Effector memory CD4-positive, alpha-beta T cell (primary cell): Measurements from ENCODE around the gene CPNE4.

Source experiments
- DNase-seq, 3 donors: peaks; one replicate each; pipeline ENCODE4 v3.0.0-alpha.2; 2020
- H3K27ac ChIP-seq: 2 replicates; pipeline ENCODE4 v1.7.0; 2013; ENCODE audit warnings: mild to moderate bottlenecking, low read length, moderate library complexity; ENCODE audit not compliant: insufficient read depth, poor library complexity, severe bottlenecking
- H3K27me3 ChIP-seq: replicated peaks from 2 replicates; pipeline ENCODE4 v1.7.0; 2013; ENCODE audit warnings: mild to moderate bottlenecking, low read length; ENCODE audit not compliant: insufficient read depth, control insufficient read depth, poor library complexity, severe bottlenecking
- H3K36me3 ChIP-seq: 2 replicates; pipeline ENCODE4 v1.7.0; 2013; ENCODE audit warnings: mild to moderate bottlenecking, low read length, moderate library complexity; ENCODE audit not compliant: control insufficient read depth, insufficient read depth
- H3K4me1 ChIP-seq: 2 replicates; pipeline ENCODE4 v1.7.0; 2013; ENCODE audit warnings: low read length, mild to moderate bottlenecking; ENCODE audit not compliant: control insufficient read depth, insufficient read depth, poor library complexity, severe bottlenecking
- H3K4me3 ChIP-seq: 2 replicates; pipeline ENCODE4 v1.7.0; 2013; ENCODE audit warnings: low read length, low read depth, mild to moderate bottlenecking; ENCODE audit not compliant: insufficient read depth, poor library complexity, severe bottlenecking
- H3K9me3 ChIP-seq: 2 replicates; pipeline ENCODE4 v1.7.0; 2013; ENCODE audit warnings: mild to moderate bottlenecking, low read length, moderate library complexity; ENCODE audit not compliant: control insufficient read depth

The CPNE4 gene

GRCh38 chr3:131925571-131925970 is 109.2 kb downstream of the CPNE4 start:
- Histone ChIP-seq H3K9me3 (no peaks in the 10 kb centered on the region), H3K27ac (no peak overlapping the region), H3K36me3 (no peaks in the 10 kb centered on the region), H3K4me1 (no peaks in the 10 kb centered on the region), H3K4me3 (no peak overlapping the region), H3K27me3 (no peaks in the 10 kb centered on the region)
- DNase-seq: no peak

GRCh38 chr3:131922356-131922755 is 112.5 kb downstream of the CPNE4 start:
- Histone ChIP-seq H3K36me3 (no peaks in the 10 kb centered on the region), H3K27me3 (no peaks in the 10 kb centered on the region), H3K4me3 (no peak overlapping the region), H3K4me1 (no peaks in the 10 kb centered on the region), H3K27ac (no peak overlapping the region), H3K9me3 (no peaks in the 10 kb centered on the region)
- DNase-seq: no peak

- no peak for DNase-seq
- Histone ChIP-seq H3K27me3 (no peaks in the 10 kb centered on the region), H3K4me3 (no peak overlapping the region), H3K4me1 (no peaks in the 10 kb centered on the region), H3K36me3 (no peaks in the 10 kb centered on the region), H3K27ac (no peak overlapping the region), H3K9me3 (no peaks in the 10 kb centered on the region)
Measured at GRCh38 chr3:131917006-131917405, 117.8 kb downstream of the CPNE4 start.

- DNase-seq: no peak
- Histone ChIP-seq H3K9me3 (no peaks in the 10 kb centered on the region), H3K4me1 (no peaks in the 10 kb centered on the region)
Measured at GRCh38 chr3:131914090-131914691, 120.6 kb downstream of the CPNE4 start.

GRCh38 chr3:131912255-131912654 is 122.6 kb downstream of the CPNE4 start:
- Histone ChIP-seq H3K4me1 (no peaks in the 10 kb centered on the region), H3K9me3 (no peaks in the 10 kb centered on the region), H3K36me3 (no peaks in the 10 kb centered on the region), H3K27ac (no peak overlapping the region), H3K27me3 (no peaks in the 10 kb centered on the region), H3K4me3 (no peak overlapping the region)
- DNase-seq: no peak

More at GRCh38 chr3:131914090-131914691, 120.6 kb downstream of the CPNE4 start:
- Histone ChIP-seq H3K27ac (no peak overlapping the region), H3K36me3 (no peaks in the 10 kb centered on the region), H3K27me3 (no peaks in the 10 kb centered on the region), H3K4me3 (no peak overlapping the region)

GRCh38 chr3:131907796-131908195 is 127.0 kb downstream of the CPNE4 start:
- Histone ChIP-seq H3K9me3 (no peaks in the 10 kb centered on the region), H3K27me3 (no peaks in the 10 kb centered on the region), H3K27ac (no peak overlapping the region), H3K4me3 (no peak overlapping the region), H3K4me1 (no peaks in the 10 kb centered on the region), H3K36me3 (no peaks in the 10 kb centered on the region)
- DNase-seq: no peak

GRCh38 chr3:131903988-131904415 is 130.8 kb downstream of the CPNE4 start:
- no peak for DNase-seq
- Histone ChIP-seq H3K27ac (no peak overlapping the region), H3K27me3 (no peaks in the 10 kb centered on the region)

GRCh38 chr3:131901686-131902085 is 133.1 kb downstream of the CPNE4 start:
- Histone ChIP-seq H3K27ac (no peak overlapping the region), H3K27me3 (no peaks in the 10 kb centered on the region), H3K4me1 (no peaks in the 10 kb centered on the region), H3K4me3 (no peak overlapping the region), H3K36me3 (no peaks in the 10 kb centered on the region), H3K9me3 (no peaks in the 10 kb centered on the region)
- no peak for DNase-seq

More at GRCh38 chr3:131903988-131904415, 130.8 kb downstream of the CPNE4 start:
- Histone ChIP-seq H3K4me3 (no peak overlapping the region), H3K9me3 (no peaks in the 10 kb centered on the region), H3K4me1 (no peaks in the 10 kb centered on the region), H3K36me3 (no peaks in the 10 kb centered on the region)

GRCh38 chr3:131900891-131901290 is 133.9 kb downstream of the CPNE4 start:
- no peaks in the 10 kb centered on the region for H3K9me3 ChIP-seq
- H3K27ac ChIP-seq: no peak overlapping the region
- no peaks in the 10 kb centered on the region for H3K36me3 ChIP-seq
- H3K4me3 ChIP-seq: no peak overlapping the region
- H3K4me1 ChIP-seq: no peaks in the 10 kb centered on the region
- H3K27me3 ChIP-seq: no peaks in the 10 kb centered on the region
- DNase-seq: no peak

- no peaks in the 10 kb centered on the region for H3K4me1 ChIP-seq
Measured at GRCh38 chr3:131899021-131899420, 135.8 kb downstream of the CPNE4 start.

More at GRCh38 chr3:131899021-131899420, 135.8 kb downstream of the CPNE4 start:
- H3K27me3 ChIP-seq: no peaks in the 10 kb centered on the region
- H3K9me3 ChIP-seq: no peaks in the 10 kb centered on the region
- H3K27ac ChIP-seq: no peak overlapping the region
- H3K4me3 ChIP-seq: no peak overlapping the region
- H3K36me3 ChIP-seq: no peaks in the 10 kb centered on the region
- no peak for DNase-seq
